AG20443 (cell line): ENCODE data around the gene LYAR.
"Not testable (repeated sequence)": the region's sequence is repeated elsewhere in the genome, so short reads cannot be mapped to it uniquely, and the experiment has no call there.

ENCODE experiments used
- DNase-seq: peaks from one replicate; pipeline ENCODE4 v3.0.0; 2012; ENCODE audit warnings: low spot score, mixed read lengths

LYAR gene

DNA sequence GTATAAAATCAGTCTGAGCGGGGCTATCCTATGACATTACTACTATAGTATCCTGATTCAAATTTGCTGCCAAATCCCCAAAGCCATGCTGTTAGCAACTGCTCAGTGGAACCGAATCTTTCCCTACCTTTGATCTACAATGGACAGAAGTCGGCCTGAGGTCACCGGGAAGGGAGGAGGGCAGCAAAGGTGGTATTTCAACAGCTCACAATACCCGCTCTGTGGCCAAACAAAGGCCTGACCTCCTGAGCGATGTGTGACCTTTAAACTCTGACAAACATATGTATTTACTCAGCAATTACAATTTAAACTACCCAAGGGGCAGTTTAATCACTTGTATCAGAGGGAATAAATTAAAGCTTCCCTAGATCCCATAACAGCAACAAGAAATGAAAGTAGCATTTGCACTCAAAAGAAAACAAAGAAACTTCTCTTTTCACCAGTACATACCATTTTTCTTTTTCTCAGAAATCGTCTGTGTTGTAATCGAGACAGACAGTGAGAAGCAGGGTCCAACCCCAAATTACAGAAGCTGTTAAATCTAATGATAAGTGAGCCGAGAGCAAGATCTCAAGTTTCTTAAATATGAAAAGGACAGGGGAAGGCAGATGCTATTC is 30.4 kb downstream of the LYAR start:
- no peak for DNase-seq

DNA sequence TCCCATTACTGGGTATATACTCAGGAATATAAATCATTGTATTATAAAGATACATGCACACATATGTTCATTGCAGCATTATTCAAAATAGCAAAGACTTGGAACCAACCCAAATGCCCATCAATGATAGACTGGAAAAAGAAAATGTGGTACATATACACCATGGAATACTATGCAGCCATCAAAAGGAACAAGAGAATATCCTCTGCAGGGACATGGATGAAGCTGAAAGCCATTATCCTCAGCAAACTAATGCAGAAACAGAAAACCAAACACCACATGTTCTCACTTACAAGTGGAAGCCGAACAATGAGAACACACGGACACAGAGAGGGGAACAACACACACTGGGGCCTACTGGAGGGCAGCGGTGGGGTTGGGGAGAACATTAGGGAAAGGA is 32.2 kb downstream of the LYAR start:
- not testable (repeated sequence) for DNase-seq

DNA sequence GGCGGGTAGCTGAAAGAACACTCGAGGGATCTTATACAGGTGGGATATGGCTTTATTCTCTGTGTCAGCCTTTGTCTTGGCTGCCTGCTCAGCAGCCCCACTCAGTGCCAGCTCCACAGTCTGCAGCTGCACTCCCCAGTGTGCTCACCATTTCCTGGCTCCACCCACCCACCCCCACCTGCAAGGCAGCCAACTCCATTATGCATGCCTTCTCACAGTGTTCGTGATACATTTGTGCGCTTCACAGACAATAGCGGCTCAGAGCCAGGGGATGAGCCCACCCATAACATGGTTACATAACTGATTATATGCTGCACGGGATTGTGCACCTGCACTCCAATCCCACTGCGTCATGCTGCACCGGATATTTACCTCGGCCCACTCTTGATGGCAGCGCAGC is 33.2 kb downstream of the LYAR start:
- DNase-seq, result no peak

GRCh38 chr4:4254666-4255065 is 35.3 kb downstream of the LYAR start:
- no peak for DNase-seq

DNA sequence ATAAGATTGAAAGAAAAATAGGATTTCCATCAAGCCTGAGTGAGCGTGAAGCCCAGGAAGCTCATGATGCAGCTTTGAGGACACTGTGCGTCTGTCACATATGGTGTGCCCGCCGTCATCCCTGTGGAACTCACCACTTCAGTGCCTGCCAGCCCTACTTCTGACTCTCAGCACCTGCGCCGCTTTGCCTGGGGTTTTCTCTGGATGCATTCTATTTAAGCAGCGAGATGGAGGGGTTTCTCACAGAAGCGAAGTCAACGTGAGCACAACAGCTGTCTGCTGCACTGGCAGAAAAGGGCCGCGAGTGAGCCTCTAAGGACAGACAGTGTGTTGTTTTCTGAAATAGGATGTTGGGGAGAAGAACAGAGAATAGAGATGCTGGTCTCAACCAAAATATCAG is 35.8 kb downstream of the LYAR start:
- no peak for DNase-seq

- DNase-seq, result no peak
Observed at GRCh38 chr4:4249866-4250265, 40.1 kb downstream of the LYAR start.

DNA sequence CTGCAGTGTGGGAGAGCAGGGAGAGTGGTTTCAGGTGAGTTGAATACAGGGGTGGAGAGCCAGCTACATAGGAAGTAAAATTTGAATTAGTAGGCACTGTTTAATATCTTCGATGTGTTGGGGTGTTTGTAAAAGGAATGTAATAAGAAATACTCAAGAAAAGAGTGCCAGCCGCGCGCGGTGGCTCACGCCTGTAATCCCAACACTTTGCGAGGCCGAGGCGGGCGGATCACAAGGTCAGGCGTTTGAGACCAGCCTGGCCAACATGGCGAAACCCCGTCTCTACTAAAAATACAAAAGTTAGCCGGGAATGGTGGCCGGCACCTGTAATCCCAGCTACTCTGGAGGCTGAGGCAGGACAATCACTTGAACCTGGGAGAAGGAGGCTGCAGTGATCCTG is 40.6 kb downstream of the LYAR start:
- not testable (repeated sequence) for DNase-seq

GRCh38 chr4:4248885-4249203 is 41.1 kb downstream of the LYAR start:
- no peak for DNase-seq

GRCh38 chr4:4248029-4248884 is 41.7 kb downstream of the LYAR start, which contains the start of gene TMEM128:
Gene TMEM128 (minus strand): TSS chr4:4248223. CDS start chr4:4248202, 21 bp downstream.
- DNase-seq, result peak; percentile 98

- DNase-seq, result no peak
Observed at GRCh38 chr4:4247696-4248028, 42.3 kb downstream of the LYAR start.

DNA sequence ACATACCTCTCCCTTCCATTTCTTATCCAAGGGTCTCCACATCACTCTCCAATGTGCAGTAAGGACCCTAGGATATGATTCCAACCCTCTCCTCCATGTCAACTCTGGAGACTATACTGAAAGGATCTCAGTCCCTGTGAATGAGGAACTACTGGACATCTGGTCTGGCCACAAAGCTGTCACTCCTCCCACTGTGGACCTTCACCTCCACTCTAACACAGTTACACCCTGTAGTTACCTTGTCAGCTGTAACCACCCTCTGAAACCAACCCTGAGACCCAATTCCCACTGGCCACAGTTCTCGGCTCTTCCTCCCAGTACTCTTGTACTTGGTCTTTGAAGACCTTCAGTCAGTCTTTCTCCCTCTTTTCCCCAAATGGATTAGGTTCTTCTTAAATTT is 44.8 kb downstream of the LYAR start:
- no peak for DNase-seq

- DNase-seq, result not testable (repeated sequence)
Observed at GRCh38 chr4:4239551-4239950, 50.4 kb downstream of the LYAR start.

DNA sequence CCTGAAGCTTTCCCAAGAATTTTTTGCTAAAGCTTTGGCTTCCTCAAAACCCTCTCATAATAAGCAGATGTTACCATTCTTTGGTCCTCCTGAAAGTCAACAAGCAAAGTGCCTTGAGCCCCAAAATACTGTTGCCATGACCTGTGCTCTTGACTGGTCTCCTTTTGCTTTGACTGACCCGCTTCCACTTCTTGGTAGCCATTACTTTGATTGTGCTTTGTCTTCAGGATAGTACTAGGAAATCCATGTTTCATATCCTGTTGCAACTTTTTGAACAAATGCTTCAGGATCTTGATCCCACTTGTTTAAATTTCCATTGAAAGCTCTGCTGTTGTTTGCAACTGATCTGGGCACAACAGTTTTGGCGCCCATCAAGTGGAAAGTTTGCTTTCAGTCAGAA is 56.3 kb downstream of the LYAR start:
- DNase-seq, result no peak

- no peak for DNase-seq
Observed at GRCh38 chr4:4228356-4228668, 61.6 kb downstream of the LYAR start.

DNA sequence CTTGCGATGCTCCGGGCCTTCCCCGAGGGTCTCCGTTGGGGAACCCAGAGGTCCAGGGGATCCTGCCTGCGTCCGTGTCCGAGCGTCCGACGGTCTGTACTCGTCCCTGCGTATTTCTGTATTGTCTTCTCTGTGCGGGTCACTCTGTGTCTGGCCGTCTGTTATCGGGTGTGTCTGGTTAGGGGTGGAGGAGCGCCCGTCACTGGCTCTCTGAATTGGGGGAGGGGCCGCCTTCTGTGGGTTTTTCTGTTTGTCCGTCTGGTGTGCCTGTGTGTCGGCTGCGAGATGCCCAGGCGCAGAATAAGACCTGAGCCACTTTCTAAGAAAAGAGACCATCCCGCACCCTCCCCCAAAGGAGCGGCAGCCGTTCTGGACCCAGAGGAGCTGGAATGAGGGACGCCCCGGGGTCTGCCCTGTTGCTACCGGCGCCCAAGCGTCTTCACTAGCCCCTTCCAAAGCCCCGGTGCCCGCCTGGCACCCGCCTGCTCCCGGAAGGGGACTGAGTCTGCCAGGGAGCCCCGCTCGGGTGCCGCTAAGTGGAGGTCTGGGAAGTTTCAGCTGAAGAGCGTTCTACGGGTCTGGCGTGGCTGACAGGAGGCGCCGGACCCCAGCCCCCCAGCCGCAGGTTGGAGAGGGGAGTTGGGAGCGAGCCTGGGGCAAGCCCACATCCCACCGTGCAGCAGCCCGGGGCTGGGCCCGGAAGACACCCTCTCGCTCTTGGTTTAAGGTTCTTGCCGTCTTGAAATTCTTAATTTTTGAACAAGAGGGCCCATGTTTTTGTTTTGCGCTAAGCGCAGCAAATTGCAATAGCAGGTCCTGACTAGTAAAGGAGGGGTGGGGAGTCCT is 62.2 kb downstream of the LYAR start:
- DNase-seq, result no peak

- DNase-seq, result no peak
Observed at GRCh38 chr4:4226606-4227438, 63.1 kb downstream of the LYAR start, which contains the start of gene OTOP1. Gene OTOP1 (minus strand): TSS chr4:4226929. CDS start chr4:4226864, 65 bp downstream.

GRCh38 chr4:4225915-4226605 is 63.9 kb downstream of the LYAR start:
- DNase-seq, result peak; percentile 27
